HepG2 (cell line): ENCODE results near the gene POU3F1. TPM values are rescaled to one million over a fixed set of nuclear protein-coding genes. Genes with fewer than 3 reads are reported as not detected.

ENCODE experiments used
- AHR ChIP-seq: IDR thresholded peaks from 2 replicates; pipeline ENCODE4 v1.6.1; 2018; ENCODE audit warnings: missing genetic modification reagents, missing compliant biosample characterization
- ARID3A ChIP-seq: IDR thresholded peaks from 2 replicates; pipeline ENCODE4 v1.6.1; 2012; ENCODE audit warnings: low read depth, low read length, improper control_type of control experiment
- GATAD2A ChIP-seq: IDR thresholded peaks from 2 replicates; pipeline ENCODE4 v1.6.1; 2016
- HHEX ChIP-seq: IDR thresholded peaks from 2 replicates; pipeline ENCODE4 v1.6.1; 2016; ENCODE audit warnings: control low read depth
- HNF4A ChIP-seq: sonication (generic); formaldehyde crosslinking; IDR thresholded peaks from 2 replicates; pipeline ENCODE4 v1.4.0; 2020; ENCODE audit warnings: missing genetic modification reagents
- JARID2 ChIP-seq: sonication (generic); formaldehyde crosslinking; IDR thresholded peaks from 2 replicates; pipeline ENCODE4 v1.8.1; 2023; ENCODE audit warnings: missing genetic modification reagents, inconsistent platforms; ENCODE audit not compliant: insufficient replicate concordance
- KAT8 ChIP-seq: IDR thresholded peaks from 2 replicates; pipeline ENCODE4 v1.6.1; 2016; ENCODE audit warnings: missing genetic modification reagents, missing compliant biosample characterization
- MEF2D ChIP-seq: sonication (generic); formaldehyde crosslinking; IDR thresholded peaks from 2 replicates; pipeline ENCODE4 v1.5.1; 2020; ENCODE audit warnings: mild to moderate bottlenecking, missing genetic modification reagents
- MIXL1 ChIP-seq: IDR thresholded peaks from 2 replicates; pipeline ENCODE4 v1.6.1; 2016
- MTA1 ChIP-seq: sonication (generic); formaldehyde crosslinking; IDR thresholded peaks from 2 replicates; pipeline ENCODE4 v1.4.0; 2020; ENCODE audit warnings: missing genetic modification reagents, mild to moderate bottlenecking, borderline replicate concordance
- MTERF4 ChIP-seq: sonication (generic); formaldehyde crosslinking; IDR thresholded peaks from 2 replicates; pipeline ENCODE4 v1.8.0; 2023; ENCODE audit warnings: mild to moderate bottlenecking, missing genetic modification reagents
- MYNN ChIP-seq: sonication (generic); formaldehyde crosslinking; IDR thresholded peaks from 2 replicates; pipeline ENCODE4 v1.4.0; 2020; ENCODE audit warnings: mild to moderate bottlenecking, low read depth, missing genetic modification reagents
- ONECUT2 ChIP-seq: sonication (generic); formaldehyde crosslinking; IDR thresholded peaks from 2 replicates; pipeline ENCODE4 v1.4.0; 2020; ENCODE audit warnings: missing genetic modification reagents
- PAWR ChIP-seq: sonication (generic); formaldehyde crosslinking; IDR thresholded peaks from 2 replicates; pipeline ENCODE4 v1.4.0; 2020; ENCODE audit warnings: missing genetic modification reagents, mild to moderate bottlenecking, borderline replicate concordance
- RCOR2 ChIP-seq: IDR thresholded peaks from 2 replicates; pipeline ENCODE4 v1.6.1; 2016; ENCODE audit warnings: missing biosample characterization, missing genetic modification reagents
- TARDBP ChIP-seq: sonication (generic); formaldehyde crosslinking; IDR thresholded peaks from 2 replicates; pipeline ENCODE4 v1.8.0; 2022; ENCODE audit warnings: mild to moderate bottlenecking, missing genetic modification reagents
- ZBTB26 ChIP-seq: IDR thresholded peaks from 2 replicates; pipeline ENCODE4 v1.6.1; 2016; ENCODE audit warnings: missing compliant biosample characterization, missing genetic modification reagents, borderline replicate concordance
- ZBTB7A ChIP-seq: sonication (generic); formaldehyde crosslinking; IDR thresholded peaks from 2 replicates; pipeline ENCODE4 v1.8.0; 2022; ENCODE audit warnings: mild to moderate bottlenecking, missing genetic modification reagents
- ZFP36L1 ChIP-seq: sonication (generic); formaldehyde crosslinking; IDR thresholded peaks from 2 replicates; pipeline ENCODE4 v1.8.0; 2022; ENCODE audit warnings: mild to moderate bottlenecking, missing genetic modification reagents, moderate library complexity
- ZFX ChIP-seq: sonication (generic); formaldehyde crosslinking; IDR thresholded peaks from 2 replicates; pipeline ENCODE4 v1.4.0; 2020; ENCODE audit warnings: mild to moderate bottlenecking, low read depth, missing genetic modification reagents, moderate library complexity
- ZNF263 ChIP-seq: sonication (generic); formaldehyde crosslinking; IDR thresholded peaks from 2 replicates; pipeline ENCODE4 v1.4.0; 2020; ENCODE audit warnings: missing genetic modification reagents
- ZNF296 ChIP-seq: sonication (generic); formaldehyde crosslinking; conservative IDR thresholded peaks from 2 replicates; pipeline ENCODE4 v1.5.0; 2020; ENCODE audit warnings: mild to moderate bottlenecking, missing genetic modification reagents
- ZNF382 ChIP-seq: sonication (generic); formaldehyde crosslinking; IDR thresholded peaks from 2 replicates; pipeline ENCODE4 v1.5.0; 2020; ENCODE audit warnings: missing genetic modification reagents, mild to moderate bottlenecking, borderline replicate concordance
- ZNF598 ChIP-seq: sonication (generic); formaldehyde crosslinking; IDR thresholded peaks from 2 replicates; pipeline ENCODE4 v1.5.1; 2020; ENCODE audit warnings: mild to moderate bottlenecking, missing genetic modification reagents, borderline replicate concordance
- ZNF772 ChIP-seq: sonication (generic); formaldehyde crosslinking; IDR thresholded peaks from 2 replicates; pipeline ENCODE4 v1.5.0; 2020; ENCODE audit warnings: mild to moderate bottlenecking, missing genetic modification reagents
- ZNF816 ChIP-seq: sonication (generic); formaldehyde crosslinking; IDR thresholded peaks from 2 replicates; pipeline ENCODE4 v1.8.0; 2022; ENCODE audit warnings: missing genetic modification reagents, mild to moderate bottlenecking, borderline replicate concordance
- ZNF839 ChIP-seq: sonication (generic); formaldehyde crosslinking; IDR thresholded peaks from 2 replicates; pipeline ENCODE4 v1.4.0; 2020; ENCODE audit warnings: missing genetic modification reagents, mild to moderate bottlenecking, borderline replicate concordance
- ZSCAN12 ChIP-seq: sonication (generic); formaldehyde crosslinking; IDR thresholded peaks from 2 replicates; pipeline ENCODE4 v1.9.0; 2021; ENCODE audit warnings: mild to moderate bottlenecking, missing genetic modification reagents
- polyA plus RNA-seq, 8 experiments: library from polyadenylated mRNA; depleted of rRNA in 3 of 8; stranded (reverse) in 7 of 8; unstranded in 1 of 8; fragments of >200 nt; fragmentation: Illumina TruSeq in 4 of 8; extraction: Trizol in 4 of 8; gene quantifications; 2 replicates each; pipeline versions ENCODE4 v1.2.1 to v1.2.3, GENCODE V29; 2011 to 2016; ENCODE audit warnings: low read depth in 4 of 8, missing spikeins in 1 of 8, mixed read lengths in 1 of 8; ENCODE audit not compliant: insufficient read depth in 1 of 8
- total RNA-seq, 5 experiments: library from RNA; depleted of rRNA; stranded (reverse); fragments of >200 nt; fragmentation: Illumina TruSeq; extraction: Trizol; gene quantifications; 2 replicates each; pipeline ENCODE4 v1.2.3, GENCODE V29; 2016; ENCODE audit warnings: low read depth in 1 of 5

POU3F1 gene
- total and polyA plus RNA-seq, 2 of the 13 experiments (the other 11 are each of a cell fraction or from before 2014, with no cell fraction given) = not detected

DNA sequence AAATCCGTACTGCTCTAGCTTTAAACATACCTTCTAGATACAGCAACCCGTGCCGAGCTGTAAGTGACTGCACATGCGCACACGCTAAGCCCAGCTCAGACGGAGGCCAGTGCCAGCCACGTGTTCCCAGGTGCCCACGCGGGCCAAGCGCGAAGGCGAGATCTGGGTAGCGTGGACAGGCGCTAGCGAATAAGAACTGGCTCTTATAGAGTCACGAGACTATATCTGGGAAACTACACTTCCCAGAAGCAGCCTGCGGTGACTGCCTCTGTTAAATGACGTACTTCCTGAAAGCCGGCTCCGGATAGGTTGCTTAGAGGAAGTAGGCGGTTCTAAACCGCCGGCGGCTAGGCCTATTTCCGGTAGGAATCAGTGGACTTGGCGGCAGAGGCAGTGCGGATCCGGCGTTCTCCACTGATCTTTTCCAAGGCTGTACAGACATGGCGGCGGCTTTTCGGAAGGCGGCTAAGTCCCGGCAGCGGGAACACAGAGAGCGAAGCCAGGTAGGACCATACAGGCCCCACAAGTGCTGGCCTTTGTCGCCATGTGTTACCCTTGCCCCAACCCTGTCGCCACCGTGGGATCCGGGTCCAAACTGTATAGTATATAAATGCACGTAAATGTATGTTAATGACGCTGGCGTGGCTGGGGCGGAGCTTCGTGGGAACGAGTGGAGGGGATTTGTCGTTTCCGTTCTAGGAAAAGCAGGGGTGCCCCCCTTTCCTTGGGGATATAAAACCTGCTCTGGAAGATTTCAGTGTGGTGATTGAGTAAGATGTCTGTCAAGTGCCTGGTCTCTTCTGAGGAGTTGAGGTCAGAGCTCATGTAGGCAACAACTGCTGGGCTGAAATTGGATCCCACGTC lies 34.0 kb downstream of the POU3F1 start, which contains the start of gene UTP11 (continued):
- no peak for TF ChIP-seq ARID3A
- TF ChIP-seq PAWR (CRISPR knock-in tag) = no peak
- TF ChIP-seq MTERF4 = no peak
- TF ChIP-seq RCOR2 (CRISPR knock-in tag) = peak; percentile 68; the same call in 1 of the 2 replicates
- peak; percentile 47; the same call in 1 of the 2 replicates for TF ChIP-seq MTA1 (CRISPR knock-in tag)
- TF ChIP-seq JARID2 (CRISPR knock-in tag) = peak; percentile 13
- peak; percentile 96 for TF ChIP-seq ZBTB26 (CRISPR knock-in tag)
- TF ChIP-seq ZNF772 (CRISPR knock-in tag) = peak; percentile 92; the same call in 1 of the 2 replicates
- TF ChIP-seq TARDBP = peak; percentile 60
- peak; percentile 80 for TF ChIP-seq ZNF263 (CRISPR knock-in tag)
- peak; percentile 33; the same call in 1 of the 2 replicates for TF ChIP-seq MIXL1 (CRISPR knock-in tag)
- peak; percentile 83 for TF ChIP-seq GATAD2A (CRISPR knock-in tag)
- TF ChIP-seq ONECUT2 (CRISPR knock-in tag) = peak; percentile 75; the same call in 1 of the 2 replicates
- TF ChIP-seq ZNF296 (CRISPR knock-in tag) = peak; percentile 89; the same call in 1 of the 2 replicates
- TF ChIP-seq MYNN (CRISPR knock-in tag) = no peak
- peak; percentile 66; the same call in 1 of the 2 replicates for TF ChIP-seq ZNF598 (CRISPR knock-in tag)
- TF ChIP-seq ZNF382 (CRISPR knock-in tag) = no peak
- TF ChIP-seq ZSCAN12 = no peak
- TF ChIP-seq ZNF816 (CRISPR knock-in tag) = no peak
- peak; percentile 90 for TF ChIP-seq ZFX (CRISPR knock-in tag)
- TF ChIP-seq MEF2D (CRISPR knock-in tag) = peak; percentile 77
- no peak for TF ChIP-seq HHEX
- peak; percentile 88 for TF ChIP-seq ZNF839 (CRISPR knock-in tag)
- TF ChIP-seq ZBTB7A (CRISPR knock-in tag) = peak; percentile 96
- TF ChIP-seq ZFP36L1 (CRISPR knock-in tag) = peak; percentile 96
- TF ChIP-seq KAT8 (CRISPR knock-in tag) = peak; percentile 93
- TF ChIP-seq HNF4A (CRISPR knock-in tag) = no peak
- peak; percentile 99 for TF ChIP-seq AHR (CRISPR knock-in tag)
